Gastroesophageal sphincter (tissue), 4 donors: ENCODE results near the gene RAET1G. TPM values are rescaled to one million over a fixed set of nuclear protein-coding genes. Genes with fewer than 3 reads are reported as not detected.

ENCODE experiments used
- ATAC-seq: fragments of 150-250 bp; one replicate; pipeline ENCODE4 v1.9.1; 2016; ENCODE audit warnings: mild to moderate bottlenecking, moderate library complexity
- H3K27ac ChIP-seq, 4 donors: fragments of 200-600 bp; sonication (generic) in 3 of 4; 1 replicate in 3 of 4; 2 replicates in 1 of 4; pipeline ENCODE4 v1.5.1; 2016 to 2019
- H3K27me3 ChIP-seq: fragments of 200-600 bp; sonication (generic); one replicate; pipeline ENCODE4 v1.5.1; 2019
- H3K36me3 ChIP-seq, 2 donors: fragments of 200-600 bp; sonication (generic); one replicate each; pipeline ENCODE4 v1.5.1; 2019; ENCODE audit warnings: control low read depth in 1 of 2
- H3K4me1 ChIP-seq, 3 donors: fragments of 200-600 bp; sonication (generic); 1 replicate in 2 of 3; 2 replicates in 1 of 3; pipeline ENCODE4 v1.5.1; 2016 to 2019; ENCODE audit warnings: control low read depth in 2 of 3
- H3K4me3 ChIP-seq, 2 donors: fragments of 200-600 bp; sonication (generic); one replicate each; pipeline ENCODE4 v1.5.1; 2019; ENCODE audit warnings: mild to moderate bottlenecking in 1 of 2, moderate library complexity in 1 of 2
- H3K9me3 ChIP-seq, 3 donors: fragments of 200-600 bp; sonication (generic); one replicate each; pipeline ENCODE4 v1.5.1; 2017 to 2019; ENCODE audit warnings: control low read depth in 2 of 3
- EP300 ChIP-seq: sonication (generic); formaldehyde crosslinking; IDR thresholded peaks from one replicate; pipeline ENCODE4 v1.6.1; 2017; ENCODE audit warnings: antibody characterized with exemption, mild to moderate bottlenecking
- POLR2A ChIP-seq, 2 donors: fragments of 450-650 bp; IDR thresholded peaks; one replicate each; pipeline ENCODE4 v1.6.1; 2017; ENCODE audit warnings: antibody characterized with exemption in 2 of 2, mild to moderate bottlenecking in 2 of 2, moderate library complexity in 1 of 2
- POLR2AphosphoS5 ChIP-seq: sonication (generic); formaldehyde crosslinking; IDR thresholded peaks from one replicate; pipeline ENCODE4 v1.6.1; 2017; ENCODE audit warnings: antibody characterized with exemption
- WGBS, 2 donors: methylation state at CpG; one replicate each; pipeline ENCODE4 v1.1.5; 2018; ENCODE audit warnings: low coverage in 1 of 2; 5-methylcytosine and 5-hydroxymethylcytosine counted together
- total RNA-seq, 4 donors: library from RNA; depleted of rRNA; stranded (reverse); fragments of >200 nt; gene quantifications; one replicate each; pipeline ENCODE4 v1.1.0, GENCODE V29; 2016
- TF ChIP-seq, protein P1 (sequence below), 4 experiments: fragments of 200-600 bp in 2 of 4; fragments of 450-650 bp in 2 of 4; sonication (generic) in 1 of 4; IDR thresholded peaks; one replicate each; pipeline ENCODE4 v1.5.1; 2017 to 2019; ENCODE audit warnings: antibody characterized with exemption in 4 of 4, mild to moderate bottlenecking in 2 of 4, moderate library complexity in 2 of 4

The RAET1G gene
- total RNA-seq, 4 donors from 2014 or later = 1.4 TPM; not detected in 3

GRCh38 chr6:149881860-149882259 is 41.1 kb downstream of the RAET1G start:
- Histone ChIP-seq H3K9me3 (no peaks in the 10 kb centered on the region), H3K36me3 (no peaks in the 10 kb centered on the region), H3K4me3 (no peak overlapping the region), H3K4me1 (peaks cover 0 to 7% (median 0%) of the 10 kb centered on the region in 3 donors), H3K27me3 (no peaks in the 10 kb centered on the region), H3K27ac (no peak overlapping the region)
- 72 to 100% methylated on average over 1 to 2 of the region's 2 CpGs for WGBS, 2 donors
- no peak for ATAC-seq
- no peak for TF ChIP-seq EP300
- TF ChIP-seq, protein P1, sequence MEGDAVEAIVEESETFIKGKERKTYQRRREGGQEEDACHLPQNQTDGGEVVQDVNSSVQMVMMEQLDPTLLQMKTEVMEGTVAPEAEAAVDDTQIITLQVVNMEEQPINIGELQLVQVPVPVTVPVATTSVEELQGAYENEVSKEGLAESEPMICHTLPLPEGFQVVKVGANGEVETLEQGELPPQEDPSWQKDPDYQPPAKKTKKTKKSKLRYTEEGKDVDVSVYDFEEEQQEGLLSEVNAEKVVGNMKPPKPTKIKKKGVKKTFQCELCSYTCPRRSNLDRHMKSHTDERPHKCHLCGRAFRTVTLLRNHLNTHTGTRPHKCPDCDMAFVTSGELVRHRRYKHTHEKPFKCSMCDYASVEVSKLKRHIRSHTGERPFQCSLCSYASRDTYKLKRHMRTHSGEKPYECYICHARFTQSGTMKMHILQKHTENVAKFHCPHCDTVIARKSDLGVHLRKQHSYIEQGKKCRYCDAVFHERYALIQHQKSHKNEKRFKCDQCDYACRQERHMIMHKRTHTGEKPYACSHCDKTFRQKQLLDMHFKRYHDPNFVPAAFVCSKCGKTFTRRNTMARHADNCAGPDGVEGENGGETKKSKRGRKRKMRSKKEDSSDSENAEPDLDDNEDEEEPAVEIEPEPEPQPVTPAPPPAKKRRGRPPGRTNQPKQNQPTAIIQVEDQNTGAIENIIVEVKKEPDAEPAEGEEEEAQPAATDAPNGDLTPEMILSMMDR (IDR thresholded peaks at IDR 0.05) = no peak
- no peak for TF ChIP-seq POLR2AphosphoS5
- TF ChIP-seq POLR2A (IDR thresholded peaks at IDR 0.05) = no peak

DNA sequence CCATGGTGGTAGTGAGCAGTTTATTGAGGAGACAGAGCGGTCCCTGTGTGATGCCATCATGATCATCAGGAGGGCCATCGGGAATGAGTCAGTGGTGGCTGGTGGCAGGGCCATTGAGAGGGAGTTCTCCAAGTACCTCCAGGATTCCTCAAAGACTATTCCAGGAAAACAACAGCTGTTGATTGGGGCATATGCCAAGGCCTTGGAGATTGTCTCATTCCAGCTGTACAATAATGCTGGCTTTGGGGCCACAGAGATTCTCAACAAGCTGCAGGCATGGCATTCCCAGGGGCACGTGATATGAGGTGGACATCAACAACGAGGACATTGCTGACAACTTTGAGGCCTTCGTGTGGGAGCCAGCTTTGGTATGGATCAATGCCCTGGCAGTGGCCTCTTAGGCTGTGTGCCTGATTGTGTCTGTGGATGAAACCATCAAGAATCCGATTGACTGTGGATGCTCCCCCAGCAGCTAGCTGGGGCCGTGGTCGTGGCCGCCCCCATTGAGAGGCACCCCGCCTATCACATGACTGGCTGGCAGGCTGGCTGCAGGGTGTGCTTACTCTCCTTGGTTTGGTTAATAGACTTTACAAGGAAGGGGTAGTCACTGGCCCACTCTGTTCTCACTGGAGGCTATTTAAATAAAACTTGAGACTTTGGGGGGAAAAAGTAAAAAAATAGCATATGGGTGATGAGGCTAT is 41.7 kb downstream of the RAET1G start:
- ATAC-seq = no peak
- H3K27me3 ChIP-seq = no peaks in the 10 kb centered on the region
- H3K4me3 ChIP-seq = no peak overlapping the region
- no peaks in the 10 kb centered on the region for H3K36me3 ChIP-seq
- H3K9me3 ChIP-seq = no peaks in the 10 kb centered on the region
- TF ChIP-seq POLR2AphosphoS5 (no peak), POLR2A (IDR thresholded peaks at IDR 0.05) (no peak), EP300 (no peak)
- TF ChIP-seq, protein P1 (IDR thresholded peaks at IDR 0.05) = no peak
- WGBS, 2 donors = no CpG with 5 or more reads among the region's 10 CpGs
- H3K27ac ChIP-seq = no peak overlapping the region
- peaks cover 0 to 7% (median 0%) of the 10 kb centered on the region in 3 donors for H3K4me1 ChIP-seq

GRCh38 chr6:149877659-149878058 is 45.3 kb downstream of the RAET1G start:
- no CpG with 5 or more reads among the region's 1 CpG for WGBS, 2 donors
- TF ChIP-seq POLR2AphosphoS5 = no peak
- no peaks in the 10 kb centered on the region for H3K9me3 ChIP-seq
- H3K27me3 ChIP-seq = no peaks in the 10 kb centered on the region
- H3K36me3 ChIP-seq = no peaks in the 10 kb centered on the region
- no peak overlapping the region for H3K4me3 ChIP-seq
- ATAC-seq = no peak
- H3K4me1 ChIP-seq = no peaks in the 10 kb centered on the region
- no peak overlapping the region for H3K27ac ChIP-seq

- no peaks in the 10 kb centered on the region for H3K4me1 ChIP-seq
- no peaks in the 10 kb centered on the region for H3K27me3 ChIP-seq
- no peak overlapping the region for H3K4me3 ChIP-seq
- no peaks in the 10 kb centered on the region for H3K36me3 ChIP-seq
- no peak for TF ChIP-seq POLR2A (IDR thresholded peaks at IDR 0.05)
- TF ChIP-seq, protein P1 (IDR thresholded peaks at IDR 0.05) = no peak
- TF ChIP-seq EP300 = no peak
- no peak for TF ChIP-seq POLR2AphosphoS5
- H3K9me3 ChIP-seq = no peaks in the 10 kb centered on the region
- H3K27ac ChIP-seq = no peak overlapping the region
- ATAC-seq = no peak
- WGBS, 2 donors = 75 to 80% methylated on average over 3 of the region's 3 CpGs
Observed at GRCh38 chr6:149876241-149876933, 46.5 kb downstream of the RAET1G start.

GRCh38 chr6:149872233-149872632 is 50.7 kb downstream of the RAET1G start:
- ATAC-seq = no peak
- no peaks in the 10 kb centered on the region for H3K27me3 ChIP-seq
- 63 to 100% methylated on average over 1 of the region's 1 CpG for WGBS, 2 donors
- no peak overlapping the region for H3K27ac ChIP-seq
- H3K4me3 ChIP-seq = no peak overlapping the region
- H3K36me3 ChIP-seq = no peaks in the 10 kb centered on the region
- no peak for TF ChIP-seq POLR2AphosphoS5
- TF ChIP-seq POLR2A (IDR thresholded peaks at IDR 0.05) = no peak
- TF ChIP-seq, protein P1 (IDR thresholded peaks at IDR 0.05) = no peak
- no peak for TF ChIP-seq EP300
- no peaks in the 10 kb centered on the region for H3K9me3 ChIP-seq
- H3K4me1 ChIP-seq = no peaks in the 10 kb centered on the region
